GM19455 (cell line): ENCODE measurements around the gene LGALS9C.
"Not testable (repeated sequence)": the region's sequence is repeated elsewhere in the genome, so short reads cannot be mapped to it uniquely, and the experiment has no call there.

ENCODE experiments used
- ATAC-seq: cut with Tn5 transposase; IDR thresholded peaks from one replicate; pipeline ENCODE4 v1.9.1; 2021; ENCODE audit not compliant: unreplicated experiment

LGALS9C gene

DNA sequence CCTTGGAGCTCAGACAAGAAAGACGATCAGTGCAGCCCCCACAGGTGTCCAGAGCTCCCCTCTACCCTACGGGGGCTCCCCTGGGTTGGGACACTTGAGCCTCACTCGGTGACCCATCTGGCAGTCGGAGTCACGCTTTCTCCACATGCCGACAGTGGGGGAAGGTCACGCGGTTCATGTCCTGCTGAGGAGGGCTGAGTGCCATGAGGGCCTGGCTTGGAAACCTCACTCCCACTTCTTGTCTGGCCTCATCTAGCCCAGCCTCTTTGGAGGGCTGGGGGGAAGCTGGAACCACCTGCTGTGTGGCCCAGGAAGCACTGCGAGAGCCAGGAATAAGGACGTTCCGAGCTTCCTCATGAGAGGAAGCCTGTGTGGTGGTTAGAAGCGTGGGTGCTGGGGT is 1.8 kb downstream of the LGALS9C start:
- ATAC-seq = not testable (repeated sequence)

DNA sequence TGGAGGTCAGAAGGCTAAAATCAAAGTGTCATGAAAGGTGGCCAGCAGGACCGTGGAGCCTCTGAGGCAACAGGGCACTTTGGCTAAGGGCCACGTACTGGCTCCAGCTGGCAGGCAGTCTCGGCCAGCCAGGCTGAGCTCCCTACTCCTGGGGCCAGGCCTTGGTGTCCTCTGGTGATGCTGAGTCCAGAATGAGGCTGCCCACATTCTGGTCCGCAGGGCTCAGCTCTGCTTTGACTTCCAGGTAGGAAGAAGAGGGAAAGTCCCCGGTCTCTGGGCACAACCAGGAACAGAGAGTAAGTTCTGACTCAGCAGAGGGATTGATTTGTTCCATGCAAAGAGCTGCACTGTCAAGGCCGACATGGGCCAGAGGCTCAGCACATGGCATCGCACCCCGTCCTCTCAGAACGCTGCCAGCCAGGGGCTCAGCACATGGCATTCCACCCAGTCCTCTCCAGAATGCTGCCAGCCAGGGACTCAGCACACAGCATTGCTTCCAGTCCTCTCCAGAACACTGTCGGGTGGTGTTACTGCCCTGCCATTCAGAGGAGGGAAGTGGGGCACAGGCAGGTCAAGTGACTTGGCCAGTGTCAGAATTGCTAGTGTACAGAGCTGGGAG is 2.5 kb downstream of the LGALS9C start:
- not testable (repeated sequence) for ATAC-seq

DNA sequence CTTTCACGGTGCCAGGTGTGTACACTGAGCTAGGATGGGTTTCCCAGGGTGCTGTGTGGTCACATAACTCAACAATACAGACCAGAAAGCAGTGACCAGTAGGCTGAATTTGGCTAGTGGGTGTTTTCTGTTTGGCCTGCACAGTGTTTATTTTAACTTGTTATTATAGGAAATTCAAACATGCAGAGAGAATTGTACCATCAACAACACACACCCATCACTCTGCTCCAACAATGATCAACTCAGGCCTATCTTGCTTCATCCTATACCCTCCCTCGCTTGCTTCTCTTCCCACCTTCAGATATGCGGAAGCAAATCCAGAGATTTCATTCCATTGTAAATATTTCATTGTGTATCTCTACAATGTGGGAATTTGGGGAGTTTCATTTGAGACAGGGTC is 5.2 kb downstream of the LGALS9C start:
- not testable (repeated sequence) for ATAC-seq

DNA sequence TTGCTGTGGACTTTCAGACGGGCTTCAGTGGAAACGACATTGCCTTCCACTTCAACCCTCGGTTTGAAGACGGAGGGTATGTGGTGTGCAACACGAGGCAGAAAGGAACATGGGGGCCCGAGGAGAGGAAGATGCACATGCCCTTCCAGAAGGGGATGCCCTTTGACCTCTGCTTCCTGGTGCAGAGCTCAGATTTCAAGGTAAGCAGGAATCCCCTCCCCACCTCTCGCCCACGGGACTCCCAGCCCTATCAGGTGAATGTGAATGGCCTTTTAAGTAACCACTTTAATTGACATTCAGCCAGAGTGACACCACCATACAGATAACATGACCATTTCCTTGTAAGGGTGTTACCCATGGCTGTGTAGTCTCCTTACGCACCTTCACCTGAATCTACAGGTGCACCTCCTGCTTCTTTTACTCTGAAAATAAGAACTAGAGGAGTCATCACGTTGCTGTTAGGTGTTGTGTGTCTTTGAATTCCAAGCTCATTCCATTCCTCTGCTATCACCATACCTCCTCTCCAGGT is 9.4 kb downstream of the LGALS9C start:
- not testable (repeated sequence) for ATAC-seq

DNA sequence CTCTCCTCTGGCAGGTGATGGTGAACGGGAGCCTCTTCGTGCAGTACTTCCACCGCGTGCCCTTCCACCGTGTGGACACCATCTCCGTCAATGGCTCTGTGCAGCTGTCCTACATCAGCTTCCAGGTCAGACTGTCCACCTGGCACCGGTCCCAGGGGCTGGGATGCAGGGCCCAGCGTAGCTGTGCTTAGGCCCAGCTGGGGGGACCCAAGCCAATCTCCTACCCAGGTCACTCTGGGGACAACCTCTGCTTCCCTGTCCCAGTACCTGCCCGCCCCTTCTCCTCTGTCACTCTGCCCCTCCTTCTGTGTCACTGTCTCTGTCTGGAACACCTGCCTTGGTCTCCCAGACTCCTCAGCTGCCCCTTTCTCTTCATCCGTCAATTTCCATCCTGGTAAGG is 11.0 kb downstream of the LGALS9C start:
- ATAC-seq = not testable (repeated sequence)

DNA sequence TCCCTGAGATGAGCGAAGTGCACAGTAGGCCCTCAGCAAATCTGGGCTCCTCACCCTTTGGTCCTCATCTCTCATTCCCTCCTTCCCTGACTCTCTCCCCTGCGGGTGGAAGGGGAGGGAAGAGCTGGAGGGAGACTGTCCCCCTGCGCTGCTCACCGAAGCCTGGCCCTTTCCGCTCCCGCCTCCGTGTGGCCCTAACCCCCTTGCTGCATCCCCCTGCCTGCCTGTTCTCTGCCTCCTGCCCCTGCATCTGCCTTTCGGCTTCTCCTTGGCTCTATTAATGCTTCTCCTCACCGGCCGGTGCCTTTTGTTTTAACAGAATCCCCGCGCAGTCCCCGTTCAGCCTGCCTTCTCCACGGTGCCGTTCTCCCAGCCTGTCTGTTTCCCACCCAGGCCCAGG is 12.0 kb downstream of the LGALS9C start:
- not testable (repeated sequence) for ATAC-seq

DNA sequence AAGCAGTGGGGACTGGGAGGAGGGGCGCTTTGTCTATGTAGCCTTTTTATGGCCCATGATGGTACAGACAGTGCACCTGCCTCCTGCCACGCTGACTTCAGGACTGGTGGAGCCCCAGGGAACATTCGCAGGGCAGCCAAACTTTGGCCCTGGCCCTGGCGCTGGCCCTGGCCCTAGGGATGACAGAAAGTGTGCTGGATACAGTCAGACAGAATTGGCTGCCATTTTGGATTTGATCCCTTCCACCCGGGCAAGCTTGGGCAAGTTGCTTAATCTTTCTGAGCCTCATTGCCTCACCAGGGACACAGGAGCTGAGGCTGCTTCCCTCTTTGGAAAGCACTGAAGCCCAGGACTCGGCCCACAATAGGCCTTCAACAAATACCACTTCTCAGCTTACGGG is 13.4 kb downstream of the LGALS9C start:
- ATAC-seq = not testable (repeated sequence)

DNA sequence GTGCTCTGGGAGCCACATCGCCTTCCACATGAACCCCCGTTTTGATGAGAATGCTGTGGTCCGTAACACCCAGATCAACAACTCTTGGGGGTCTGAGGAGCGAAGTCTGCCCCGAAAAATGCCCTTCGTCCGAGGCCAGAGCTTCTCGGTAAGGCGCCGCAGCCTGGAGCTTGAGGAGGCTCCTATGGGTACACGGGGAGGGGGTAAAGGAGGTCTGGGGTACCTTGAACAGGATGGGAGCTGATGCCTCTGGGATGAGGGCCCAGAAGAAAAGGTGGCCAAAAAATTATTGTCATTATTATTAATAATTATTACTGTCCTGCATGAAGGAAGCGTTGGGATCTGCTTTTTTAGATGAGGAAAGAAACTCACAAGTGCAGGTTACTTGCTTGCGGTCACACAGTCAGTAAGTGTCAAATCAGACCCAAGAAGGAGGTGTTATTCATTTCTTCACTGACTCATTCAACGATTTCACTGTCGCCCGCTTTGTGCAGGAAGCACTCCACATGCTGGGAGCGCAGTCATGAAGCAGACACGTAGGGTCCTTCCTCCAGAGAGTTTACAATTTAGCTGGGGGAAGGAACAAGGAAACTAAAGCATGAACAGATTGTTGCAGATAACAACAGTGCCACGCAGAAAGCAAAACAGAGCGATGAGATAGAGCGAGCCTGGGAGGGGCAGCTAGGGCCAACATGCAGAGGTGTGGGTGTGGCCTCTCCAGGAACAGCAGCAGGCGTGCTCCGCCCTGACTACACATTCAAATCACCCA is 16.3 kb downstream of the LGALS9C start:
- not testable (repeated sequence) for ATAC-seq

DNA sequence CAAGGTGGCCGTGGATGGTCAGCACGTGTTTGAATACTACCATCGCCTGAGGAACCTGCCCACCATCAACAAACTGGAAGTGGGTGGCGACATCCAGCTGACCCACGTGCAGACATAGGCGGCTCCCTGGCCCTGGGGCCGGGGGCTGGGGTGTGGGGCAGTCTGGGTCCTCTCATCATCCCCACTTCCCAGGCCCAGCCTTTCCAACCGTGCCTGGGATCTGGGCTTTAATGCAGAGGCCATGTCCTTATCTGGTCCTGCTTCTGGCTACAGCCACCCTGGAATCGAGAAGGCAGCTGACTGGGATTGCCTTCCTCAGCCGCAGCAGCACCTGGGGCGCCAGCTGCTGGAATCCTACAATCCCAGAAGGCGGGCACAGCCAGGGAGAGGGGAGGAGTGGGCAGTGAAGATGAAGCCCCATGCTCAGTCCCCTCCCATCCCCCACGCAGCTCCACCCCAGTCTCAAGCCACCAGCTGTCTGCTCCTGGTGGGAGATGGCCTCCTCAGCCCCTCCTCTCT is 17.7 kb downstream of the LGALS9C start:
- not testable (repeated sequence) for ATAC-seq

DNA sequence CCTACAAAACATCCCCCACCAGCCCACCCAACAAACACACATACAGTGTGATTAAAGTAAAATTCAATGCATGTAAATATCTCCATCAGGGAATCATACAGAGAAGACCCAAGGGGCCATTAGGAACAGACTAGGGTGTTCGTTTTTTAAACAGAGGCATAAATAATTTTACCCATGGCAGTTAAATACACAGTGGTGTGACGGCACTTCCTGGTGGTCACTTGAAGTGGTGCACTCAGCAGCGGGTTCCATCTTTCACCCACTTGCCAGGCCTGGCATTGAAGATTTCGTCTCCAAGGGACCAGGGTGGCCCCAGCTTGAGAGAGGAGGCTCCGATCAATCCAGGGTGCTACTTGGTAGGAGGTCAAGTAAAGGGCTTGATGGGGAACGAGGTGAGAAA is 20.5 kb downstream of the LGALS9C start:
- not testable (repeated sequence) for ATAC-seq

DNA sequence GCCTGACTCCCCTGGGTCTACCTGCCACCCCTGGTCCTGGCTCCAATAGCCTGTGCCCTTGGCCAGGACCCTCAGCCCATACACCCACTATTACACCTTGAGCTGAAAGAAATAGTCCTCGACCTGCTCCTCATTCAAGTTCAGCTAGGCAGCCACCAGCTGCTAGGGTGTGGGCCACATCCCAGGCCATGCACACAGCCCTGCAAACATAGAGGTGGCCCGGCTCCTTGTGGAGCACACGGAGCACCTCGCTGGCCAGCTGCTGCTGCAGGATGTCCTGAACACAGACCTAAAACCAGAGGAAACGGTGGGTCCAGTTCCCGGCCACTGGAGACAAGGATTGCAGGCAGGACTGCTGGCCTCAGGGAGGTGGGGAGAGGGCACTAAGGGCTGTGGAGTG is 22.5 kb downstream of the LGALS9C start:
- ATAC-seq = not testable (repeated sequence)

DNA sequence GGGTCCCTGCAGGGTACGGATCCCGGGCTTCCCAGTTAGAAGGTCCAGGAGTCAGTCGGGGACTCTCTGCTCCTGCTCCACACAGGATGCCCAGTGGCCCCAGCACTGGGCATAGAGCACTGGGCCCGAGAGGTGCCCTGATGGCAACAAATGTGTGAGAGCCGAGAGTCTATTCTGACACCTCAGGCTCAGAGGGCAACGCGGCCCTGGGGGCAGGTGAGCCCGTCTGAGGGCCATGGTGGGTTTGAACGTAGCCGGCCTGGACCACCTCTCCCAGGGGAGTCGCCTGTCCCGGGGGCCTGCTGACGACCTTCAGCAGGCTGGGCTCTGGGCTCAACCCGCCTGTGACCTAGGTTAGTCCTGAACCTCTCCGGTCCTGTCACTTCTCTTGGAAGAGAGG is 23.2 kb downstream of the LGALS9C start:
- not testable (repeated sequence) for ATAC-seq

DNA sequence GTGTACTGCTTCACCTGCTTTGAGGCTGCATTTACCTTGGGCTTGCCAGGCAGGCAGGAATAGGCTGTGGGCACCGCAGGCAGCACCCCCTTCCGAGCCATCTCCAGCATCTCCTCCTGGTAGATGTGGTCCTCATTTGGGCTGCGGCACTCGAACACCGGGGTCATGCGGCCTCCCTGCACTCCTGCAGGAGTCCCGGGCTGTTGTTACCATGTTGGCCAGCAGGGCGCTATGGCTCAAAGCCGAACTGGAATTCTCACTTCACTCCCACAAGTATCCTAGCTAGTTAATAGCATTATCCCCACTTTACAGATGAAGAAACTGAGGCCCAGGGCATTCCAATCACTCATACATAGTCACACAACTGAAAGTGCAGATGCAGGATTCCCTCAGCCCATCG is 23.7 kb downstream of the LGALS9C start:
- ATAC-seq = not testable (repeated sequence)

DNA sequence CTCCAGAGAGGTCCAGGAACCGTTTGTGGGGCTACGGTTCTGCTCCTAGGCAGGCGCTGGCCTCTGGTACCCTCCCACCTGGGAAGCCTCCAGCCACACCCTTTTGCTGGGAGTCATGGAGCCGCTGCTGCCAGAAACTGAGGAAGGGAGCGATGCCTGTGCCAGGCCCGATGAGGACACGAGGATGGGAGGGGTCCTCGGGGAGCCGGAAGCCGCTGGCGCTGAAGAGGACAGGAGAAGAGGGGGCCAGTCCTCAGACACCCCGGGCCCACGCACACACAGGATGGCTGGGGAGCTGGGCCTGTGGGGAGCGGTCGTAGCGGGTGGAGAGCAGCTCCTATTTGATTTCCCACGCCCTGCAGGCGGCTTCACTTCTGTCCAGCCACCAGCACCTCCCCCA is 24.2 kb downstream of the LGALS9C start:
- ATAC-seq = not testable (repeated sequence)

DNA sequence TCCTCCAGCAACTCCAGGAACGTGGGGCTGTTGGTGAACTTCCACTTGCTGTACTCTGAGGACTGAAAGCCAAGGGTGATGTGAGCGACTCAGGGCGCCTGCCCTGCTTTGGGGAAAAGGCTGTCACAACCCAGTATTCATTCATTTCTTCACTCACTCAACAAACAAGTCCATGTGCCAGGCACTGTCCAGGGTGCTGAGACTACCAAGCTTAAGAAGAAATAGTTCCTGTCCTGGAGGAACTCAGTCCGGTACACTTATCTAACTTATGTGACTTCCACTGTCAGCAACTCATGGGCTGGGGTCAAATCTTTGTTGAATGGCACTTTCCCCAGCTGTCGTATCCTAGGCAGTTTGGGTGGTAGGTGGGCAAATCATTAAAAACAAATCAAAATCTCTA is 26.6 kb downstream of the LGALS9C start:
- not testable (repeated sequence) for ATAC-seq

DNA sequence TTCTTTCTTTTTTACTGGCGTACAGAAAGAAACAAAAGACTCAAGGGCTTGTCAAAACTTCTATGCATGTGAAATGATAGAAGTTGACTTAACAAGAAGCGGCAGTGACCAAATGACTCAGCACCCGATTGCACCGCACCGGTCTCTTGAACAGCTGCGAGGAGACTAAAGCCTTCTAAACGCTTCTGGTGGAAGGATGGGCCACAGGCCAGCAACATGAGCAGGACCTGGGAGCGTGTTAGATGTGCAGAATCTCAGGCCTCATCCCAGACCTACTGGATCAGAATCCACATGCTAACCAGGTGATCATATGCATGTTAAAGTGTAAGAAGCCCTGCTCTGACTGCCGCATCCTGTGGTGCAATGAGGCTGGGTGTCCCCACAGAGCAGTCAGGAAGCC is 31.1 kb downstream of the LGALS9C start:
- ATAC-seq = not testable (repeated sequence)

DNA sequence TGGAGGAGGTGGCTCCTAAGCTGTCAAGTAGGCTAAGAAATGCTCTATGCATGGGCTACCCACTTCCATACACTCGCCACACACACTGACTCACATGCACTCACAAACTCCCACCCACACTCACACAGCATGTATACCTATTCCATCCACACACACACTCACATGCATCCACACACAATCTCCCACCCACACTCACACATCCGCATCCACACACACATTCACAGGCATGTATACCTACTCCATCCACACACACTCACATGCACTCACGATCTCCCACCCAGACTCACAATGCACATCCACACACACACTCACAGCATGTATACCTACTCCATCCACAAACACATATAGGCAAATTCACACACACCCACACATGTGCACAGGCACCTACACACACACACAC is 32.1 kb downstream of the LGALS9C start:
- ATAC-seq = not testable (repeated sequence)

DNA sequence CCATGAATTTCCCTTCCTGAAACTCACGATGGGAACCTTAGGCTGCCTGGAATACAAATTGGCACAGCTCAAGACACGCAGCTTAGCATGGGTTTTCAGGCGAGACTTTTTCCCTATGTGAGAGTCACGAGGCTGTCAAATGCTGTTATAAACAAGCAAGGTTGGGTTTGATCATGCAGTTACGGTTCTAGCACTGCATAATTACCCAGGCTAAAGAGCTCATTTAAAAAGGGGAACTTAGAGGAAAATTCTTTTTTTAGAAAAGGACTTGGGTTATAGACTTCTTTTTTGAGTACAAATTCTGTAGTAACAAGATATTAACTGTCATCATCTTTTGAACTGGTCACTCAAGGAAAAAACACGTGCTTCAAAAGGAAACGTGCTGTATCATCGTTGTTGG is 44.5 kb downstream of the LGALS9C start:
- ATAC-seq = not testable (repeated sequence)

DNA sequence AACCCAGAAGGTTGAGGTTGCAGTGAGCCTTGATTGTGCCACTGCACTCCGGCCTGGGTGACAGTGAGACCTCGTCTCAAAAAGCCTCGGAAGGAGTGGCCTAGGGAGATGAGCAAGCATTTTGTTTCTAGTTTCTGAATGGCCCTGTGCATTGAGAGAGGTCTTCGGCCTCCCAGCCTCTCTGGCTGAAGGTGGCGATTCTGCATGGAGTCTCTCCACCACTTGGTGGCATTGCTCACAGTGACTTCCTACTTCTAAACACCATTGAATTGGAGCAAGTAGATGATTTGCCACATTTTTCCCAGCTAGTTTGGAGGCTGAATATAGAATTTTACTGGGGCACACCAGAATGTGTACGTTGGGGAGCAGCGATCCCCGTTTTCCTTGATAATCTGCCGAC is 48.4 kb downstream of the LGALS9C start:
- ATAC-seq = not testable (repeated sequence)

DNA sequence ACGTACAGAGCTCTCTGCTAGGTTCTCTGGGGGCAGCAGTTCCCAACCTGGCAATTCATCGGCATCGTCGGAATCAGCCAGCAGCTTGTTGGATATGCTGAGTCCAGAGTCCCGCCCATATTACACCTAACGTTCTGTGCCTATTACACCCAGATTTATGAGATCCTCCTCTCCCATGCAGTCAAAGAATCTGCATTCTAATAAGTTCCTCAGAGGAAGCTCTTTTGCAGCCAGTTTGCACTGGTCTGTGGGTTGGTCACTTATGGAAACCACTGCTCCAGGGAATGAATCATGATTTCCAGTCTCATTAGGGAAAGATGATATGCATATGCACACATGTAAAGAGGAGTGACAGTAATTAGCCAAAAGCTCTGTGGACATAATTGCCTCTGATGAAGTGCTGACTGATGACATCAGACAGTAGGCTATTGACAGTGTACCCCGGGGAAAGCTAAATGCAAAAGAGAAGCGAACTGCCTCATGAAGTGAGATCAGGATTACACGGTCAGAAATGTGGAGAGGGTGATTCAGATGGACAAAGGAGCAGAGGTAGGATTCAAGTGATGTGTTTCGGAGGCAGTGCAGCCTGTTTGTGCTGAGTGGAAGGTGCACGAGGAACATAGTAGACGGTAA is 49.7 kb downstream of the LGALS9C start:
- not testable (repeated sequence) for ATAC-seq

DNA sequence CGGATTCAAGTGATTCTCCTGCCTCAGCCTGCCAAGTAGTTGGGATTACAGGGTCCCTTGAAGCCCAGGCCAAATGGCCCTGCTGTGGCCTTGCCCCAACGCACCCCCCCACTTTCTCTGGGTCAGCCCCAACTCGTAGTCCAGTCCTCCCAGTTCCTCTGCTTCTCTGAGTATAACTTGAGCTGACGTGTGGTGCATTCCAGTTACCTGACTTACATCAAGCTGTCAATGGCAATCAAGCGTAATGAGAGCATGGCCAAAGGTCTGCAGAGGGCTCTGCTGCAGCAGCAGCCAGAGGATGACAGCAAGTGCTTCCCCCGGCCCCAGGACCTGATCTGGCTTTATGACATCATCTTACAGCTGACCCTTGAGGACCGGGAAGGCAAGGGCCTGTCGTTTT is 50.8 kb downstream of the LGALS9C start:
- ATAC-seq = not testable (repeated sequence)
